Stimulated activated CD4-positive, alpha-beta T cell treated with anti-CD3 and anti-CD28 coated beads, Interleukin-12 subunit alpha, Interleukin-12 subunit beta, amount 100 ng/mL, for 24 hours (primary cell): Measurements from ENCODE around the gene SLC12A9.

Experiments
- DNase-seq, 2 experiments: peaks; one replicate each; pipeline ENCODE4 v3.0.0-alpha.2; 2020; ENCODE audit warnings: low read depth in 2 of 2

Gene SLC12A9

GRCh38 chr7:100884736-100885439, 32.4 kb downstream of the SLC12A9 start:
- DNase-seq = no peak

- DNase-seq = no peak
Observed at GRCh38 chr7:100885440-100886141, 33.1 kb downstream of the SLC12A9 start.

- DNase-seq = no peak
Observed at GRCh38 chr7:100886142-100886935, 33.8 kb downstream of the SLC12A9 start.

GRCh38 chr7:100886936-100887515, 34.5 kb downstream of the SLC12A9 start:
- no peak for DNase-seq

GRCh38 chr7:100887516-100888290, 35.2 kb downstream of the SLC12A9 start:
- peak in 1 of 2 experiments; percentile 52 for DNase-seq

GRCh38 chr7:100888291-100888987, 35.9 kb downstream of the SLC12A9 start:
- no peak for DNase-seq

GRCh38 chr7:100888988-100889750, 36.7 kb downstream of the SLC12A9 start, which contains the start of gene UFSP1:
TSS of gene UFSP1 (minus strand) at chr7:100889715. CDS start at chr7:100889271, 444 bp downstream.
- no peak for DNase-seq

GRCh38 chr7:100890653-100891567, 38.4 kb downstream of the SLC12A9 start:
- DNase-seq = no peak

GRCh38 chr7:100891568-100892247, 39.2 kb downstream of the SLC12A9 start:
- no peak for DNase-seq

GRCh38 chr7:100892364-100893317, 40.1 kb downstream of the SLC12A9 start:
- DNase-seq = no peak

GRCh38 chr7:100893318-100893895, 40.9 kb downstream of the SLC12A9 start:
- DNase-seq = no peak

GRCh38 chr7:100893910-100894721, 41.6 kb downstream of the SLC12A9 start:
- no peak for DNase-seq

GRCh38 chr7:100894860-100895700, 42.6 kb downstream of the SLC12A9 start:
- DNase-seq = no peak

- DNase-seq = no peak
Observed at GRCh38 chr7:100895701-100895955, 43.1 kb downstream of the SLC12A9 start, which contains the start of gene ACHE. TSS of gene ACHE (minus strand) at chr7:100895888. CDS start at chr7:100894232, 1,656 bp downstream.
